22Rv1 (cell line): ENCODE results near the gene FASTKD1.
"Not testable (repeated sequence)": the region's sequence is repeated elsewhere in the genome, so short reads cannot be mapped to it uniquely, and the experiment has no call there.

Source experiments
- H3K27ac ChIP-seq: fragments of 450-650 bp; 2 replicates; pipeline ENCODE4 v1.5.1; 2017
- ZFX ChIP-seq: fragments of 450-650 bp; IDR thresholded peaks from 2 replicates; pipeline ENCODE4 v1.6.1; 2017; ENCODE audit warnings: antibody characterized with exemption, borderline replicate concordance
- TF ChIP-seq, protein P1 (sequence below): fragments of 450-650 bp; IDR thresholded peaks from 2 replicates; pipeline ENCODE4 v1.5.1; 2017; ENCODE audit warnings: mild to moderate bottlenecking

The FASTKD1 gene

DNA sequence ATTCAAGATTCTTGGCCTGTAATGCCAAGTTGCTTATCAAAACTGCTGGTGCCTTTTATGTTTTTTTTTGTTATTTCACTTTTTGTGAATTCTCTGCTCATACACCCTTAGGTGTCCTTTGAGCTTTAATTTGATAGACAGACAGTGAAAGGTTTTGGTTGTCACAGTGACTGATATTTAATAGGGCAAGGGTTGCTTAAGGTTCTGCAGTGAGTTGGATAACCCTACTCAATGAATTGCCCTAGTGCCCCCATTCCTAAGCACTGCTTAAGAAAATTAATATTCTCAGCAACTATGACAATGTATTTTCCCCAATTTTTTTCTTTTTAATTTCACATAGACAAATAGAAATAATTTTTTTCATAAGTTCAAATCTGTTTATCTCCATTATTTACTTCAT lies 25.9 kb upstream of the FASTKD1 start:
- no peak overlapping the region for H3K27ac ChIP-seq
- TF ChIP-seq, protein P1, sequence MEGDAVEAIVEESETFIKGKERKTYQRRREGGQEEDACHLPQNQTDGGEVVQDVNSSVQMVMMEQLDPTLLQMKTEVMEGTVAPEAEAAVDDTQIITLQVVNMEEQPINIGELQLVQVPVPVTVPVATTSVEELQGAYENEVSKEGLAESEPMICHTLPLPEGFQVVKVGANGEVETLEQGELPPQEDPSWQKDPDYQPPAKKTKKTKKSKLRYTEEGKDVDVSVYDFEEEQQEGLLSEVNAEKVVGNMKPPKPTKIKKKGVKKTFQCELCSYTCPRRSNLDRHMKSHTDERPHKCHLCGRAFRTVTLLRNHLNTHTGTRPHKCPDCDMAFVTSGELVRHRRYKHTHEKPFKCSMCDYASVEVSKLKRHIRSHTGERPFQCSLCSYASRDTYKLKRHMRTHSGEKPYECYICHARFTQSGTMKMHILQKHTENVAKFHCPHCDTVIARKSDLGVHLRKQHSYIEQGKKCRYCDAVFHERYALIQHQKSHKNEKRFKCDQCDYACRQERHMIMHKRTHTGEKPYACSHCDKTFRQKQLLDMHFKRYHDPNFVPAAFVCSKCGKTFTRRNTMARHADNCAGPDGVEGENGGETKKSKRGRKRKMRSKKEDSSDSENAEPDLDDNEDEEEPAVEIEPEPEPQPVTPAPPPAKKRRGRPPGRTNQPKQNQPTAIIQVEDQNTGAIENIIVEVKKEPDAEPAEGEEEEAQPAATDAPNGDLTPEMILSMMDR: no peak
- no peak for TF ChIP-seq ZFX

DNA sequence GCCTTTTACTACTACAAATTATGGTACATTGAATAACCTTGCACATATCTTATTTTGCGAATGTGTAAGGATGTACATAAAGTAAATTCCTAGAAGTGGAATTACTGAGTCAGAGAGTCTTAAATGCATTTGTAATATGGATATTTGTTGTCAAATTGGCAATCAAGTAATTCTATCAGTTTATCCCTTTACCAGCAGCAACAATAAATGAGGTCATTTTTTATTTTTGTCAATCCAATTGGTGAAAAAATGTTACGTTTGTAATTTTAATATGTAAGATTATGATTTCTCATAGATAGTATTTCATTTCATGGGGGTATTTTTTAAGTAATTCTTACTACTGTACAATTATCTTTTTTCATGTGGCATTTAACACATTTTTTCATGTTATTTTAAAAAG lies 25.3 kb upstream of the FASTKD1 start:
- no peak for TF ChIP-seq ZFX
- TF ChIP-seq, protein P1: no peak
- H3K27ac ChIP-seq: no peak overlapping the region

DNA sequence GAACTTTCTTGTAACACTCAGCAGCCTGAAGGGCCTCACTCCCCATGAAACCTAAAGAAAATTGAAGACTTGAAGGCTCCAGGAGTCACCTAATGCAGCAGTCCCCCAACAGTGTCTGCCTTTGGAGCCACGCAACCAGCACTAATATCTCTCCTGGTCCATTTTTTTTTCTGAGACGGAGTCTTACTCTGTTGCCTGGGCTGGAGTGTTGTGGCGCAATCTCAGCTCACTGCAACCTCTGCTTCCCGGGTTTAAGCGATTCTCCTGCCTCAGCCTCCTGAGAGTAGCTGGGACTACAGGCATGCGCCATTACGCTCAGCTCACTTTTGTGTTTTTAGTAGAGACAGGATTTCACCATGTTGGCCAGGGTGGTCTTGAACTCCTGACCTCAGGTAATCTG lies 22.9 kb upstream of the FASTKD1 start:
- H3K27ac ChIP-seq: not testable (repeated sequence)

DNA sequence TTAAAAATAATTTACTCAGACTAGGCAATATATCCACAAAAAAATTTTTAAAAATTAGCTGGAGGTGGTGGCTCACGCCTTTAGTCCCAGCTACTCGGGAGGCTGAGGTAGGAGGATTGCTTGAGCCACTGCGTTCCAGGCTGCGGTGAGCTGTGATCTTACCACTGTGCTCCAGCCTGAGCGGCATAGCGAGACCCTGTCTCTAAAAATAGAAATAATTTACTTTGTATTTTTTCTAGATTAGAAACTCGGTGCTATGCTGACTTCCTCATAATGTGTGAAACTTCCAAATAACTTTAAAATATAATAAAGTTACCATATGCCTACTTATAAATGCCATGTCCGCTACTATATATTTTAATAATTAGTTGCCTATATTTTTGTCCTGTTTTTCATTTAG lies 17.1 kb upstream of the FASTKD1 start:
- TF ChIP-seq, protein P1: no peak
- no peak for TF ChIP-seq ZFX
- H3K27ac ChIP-seq: no peak overlapping the region

DNA sequence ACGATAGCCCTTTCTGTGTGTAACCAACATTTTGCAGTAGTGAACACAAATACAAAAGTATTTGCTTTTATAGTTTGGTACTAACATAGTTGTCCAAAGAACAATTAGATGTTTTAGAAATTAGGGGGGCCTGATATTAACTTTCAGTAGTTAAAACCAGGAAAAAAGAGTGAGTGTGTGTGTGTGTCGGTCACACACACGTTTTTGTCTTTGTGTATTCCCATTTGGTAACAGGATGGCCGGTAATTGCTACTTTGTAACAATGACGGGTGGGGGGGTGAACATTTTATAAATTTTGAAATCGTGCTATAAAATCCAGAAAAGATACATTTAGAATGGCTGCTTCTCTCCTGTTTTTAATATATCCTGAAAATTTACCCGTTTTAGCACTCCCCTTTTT lies 12.0 kb upstream of the FASTKD1 start:
- TF ChIP-seq, protein P1: no peak
- TF ChIP-seq ZFX: no peak
- H3K27ac ChIP-seq: no peak overlapping the region

DNA sequence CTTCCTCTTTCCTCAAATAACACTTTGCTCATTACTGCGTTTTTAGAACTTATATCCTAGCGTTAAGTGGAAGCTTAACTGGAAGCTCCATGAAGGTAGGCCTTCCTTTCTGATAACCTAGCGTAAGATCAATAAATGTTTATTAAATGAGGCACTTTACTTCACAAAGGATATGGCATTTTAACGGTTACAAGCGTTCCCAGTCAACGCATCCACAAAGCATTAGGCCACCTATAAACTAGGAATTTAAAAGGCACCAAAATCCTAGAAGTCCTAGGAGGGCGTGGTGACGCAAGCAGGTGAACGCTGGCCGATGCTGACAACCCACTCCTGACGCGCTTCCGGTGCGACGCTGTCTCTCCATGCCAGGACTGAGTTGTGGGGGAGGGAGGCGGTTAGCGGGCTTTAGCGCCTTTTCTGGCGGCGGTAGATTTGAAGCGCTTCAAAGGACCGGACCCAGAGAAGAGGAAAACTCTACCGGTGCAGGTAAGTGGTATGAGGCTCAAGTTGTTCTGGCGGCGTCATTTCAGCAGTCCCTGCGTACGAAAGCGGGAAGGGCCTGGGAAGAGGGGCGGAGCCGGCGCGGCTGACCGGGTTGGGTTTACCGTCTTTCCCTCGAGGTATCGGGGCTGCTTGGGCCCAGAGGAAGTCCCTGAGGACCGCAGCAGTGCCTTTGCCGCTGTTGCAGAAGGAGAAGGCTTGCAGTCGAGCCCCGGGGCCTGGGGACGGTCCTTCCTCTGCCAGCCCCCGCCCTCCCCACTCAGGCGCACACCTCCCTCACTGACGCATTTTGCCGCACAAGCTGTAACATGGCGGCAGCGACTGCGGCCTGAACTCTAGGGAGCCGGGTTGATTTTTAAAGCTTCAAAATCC lies 10.6 kb upstream of the FASTKD1 start, which contains the start of gene PPIG:
TSS of gene PPIG (plus strand) at position 347 of the 873 bp plus-strand sequence. CDS start 19,691 bp downstream, outside the sequence.
- TF ChIP-seq, protein P1: no peak
- no peak for TF ChIP-seq ZFX
- H3K27ac ChIP-seq: peak within 1 kb of the TSS; percentile 88

DNA sequence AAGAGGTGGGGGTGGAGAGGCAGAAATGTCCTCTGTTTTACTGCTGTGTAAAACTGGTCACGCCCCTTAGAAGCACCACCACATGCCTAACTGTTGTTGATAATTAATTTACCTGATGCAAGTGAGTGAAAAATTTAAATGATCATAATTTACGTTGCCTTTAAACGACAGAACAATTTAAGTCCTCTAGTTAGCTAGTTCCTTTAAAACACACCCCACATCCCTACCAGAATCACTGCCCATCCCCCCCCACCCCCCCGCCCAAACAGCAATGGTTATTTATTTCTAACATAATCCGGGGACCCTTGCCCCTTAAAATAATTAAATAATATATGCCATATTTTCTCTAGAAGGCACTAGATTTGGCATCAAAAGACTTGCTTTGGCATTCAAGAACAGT lies 9.9 kb upstream of the FASTKD1 start:
- TF ChIP-seq ZFX: no peak
- TF ChIP-seq, protein P1: no peak
- H3K27ac ChIP-seq: no peak overlapping the region

DNA sequence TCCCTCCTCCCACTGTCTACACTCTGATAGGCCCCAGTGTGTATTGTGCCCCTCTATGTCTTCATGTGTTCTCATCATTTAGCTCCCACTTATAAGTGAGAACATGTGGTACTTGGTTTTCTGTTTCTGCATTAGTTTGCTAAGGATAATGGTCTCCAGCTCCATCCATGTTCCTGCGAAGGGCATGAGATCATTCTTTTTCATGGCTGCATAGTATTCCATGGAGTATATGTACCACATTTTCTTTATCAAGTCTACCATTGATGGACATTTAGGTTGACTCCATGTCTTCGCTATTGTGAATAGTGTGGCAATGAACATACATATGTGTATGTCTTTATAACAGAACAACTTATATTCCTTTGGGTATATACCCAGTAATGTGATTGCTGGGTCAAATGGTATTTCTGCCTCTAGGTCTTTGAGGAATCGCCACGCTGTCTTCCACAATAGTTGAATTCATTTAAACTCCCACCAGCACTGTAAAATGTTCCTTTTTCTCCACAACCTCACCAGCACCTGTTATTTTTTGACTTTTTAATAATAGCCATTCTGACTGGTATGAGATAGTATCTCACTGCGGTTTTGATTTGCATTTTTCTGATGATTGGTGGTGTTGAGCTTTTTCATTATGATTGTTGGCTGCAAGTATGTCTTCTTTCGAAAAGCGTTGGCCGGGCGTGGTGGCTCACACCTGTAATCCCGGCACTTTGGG lies 9.0 kb upstream of the FASTKD1 start:
- not testable (repeated sequence) for H3K27ac ChIP-seq
